GM12875 (cell line): ENCODE results near the gene NBR1.
A peak's percentile ranks its signal among the peaks of the same experiment; 100 is the strongest.
"Not testable (repeated sequence)": the region's sequence is repeated elsewhere in the genome, so short reads cannot be mapped to it uniquely, and the experiment has no call there.

Source experiments
- H3K4me3 ChIP-seq: one replicate; pipeline ENCODE4 v1.5.1; 2011; ENCODE audit warnings: low read depth, low read length, control low read depth
- CTCF ChIP-seq: IDR thresholded peaks from 2 replicates; pipeline ENCODE4 v1.5.1; 2011; ENCODE audit warnings: low read depth, mild to moderate bottlenecking, control low read depth, inconsistent platforms, low read length, moderate library complexity, borderline replicate concordance; ENCODE audit not compliant: insufficient read depth

NBR1 gene

GRCh38 chr17:43143201-43143600 lies 27.8 kb upstream of the NBR1 start:
- no peak for TF ChIP-seq CTCF
- H3K4me3 ChIP-seq, result no peak overlapping the region

GRCh38 chr17:43146649-43147048 lies 24.4 kb upstream of the NBR1 start:
- H3K4me3 ChIP-seq, result no peak overlapping the region
- no peak for TF ChIP-seq CTCF

GRCh38 chr17:43151880-43152456 lies 19.0 kb upstream of the NBR1 start:
- no peak overlapping the region for H3K4me3 ChIP-seq

GRCh38 chr17:43153197-43153835 lies 17.7 kb upstream of the NBR1 start:
- H3K4me3 ChIP-seq, result not testable (repeated sequence)

More at GRCh38 chr17:43151880-43152456, 19.0 kb upstream of the NBR1 start:
- TF ChIP-seq CTCF, result no peak

GRCh38 chr17:43155666-43156065 lies 15.3 kb upstream of the NBR1 start:
- H3K4me3 ChIP-seq, result no peak overlapping the region
- TF ChIP-seq CTCF, result no peak

GRCh38 chr17:43159232-43159631 lies 11.8 kb upstream of the NBR1 start:
- H3K4me3 ChIP-seq, result not testable (repeated sequence)

DNA sequence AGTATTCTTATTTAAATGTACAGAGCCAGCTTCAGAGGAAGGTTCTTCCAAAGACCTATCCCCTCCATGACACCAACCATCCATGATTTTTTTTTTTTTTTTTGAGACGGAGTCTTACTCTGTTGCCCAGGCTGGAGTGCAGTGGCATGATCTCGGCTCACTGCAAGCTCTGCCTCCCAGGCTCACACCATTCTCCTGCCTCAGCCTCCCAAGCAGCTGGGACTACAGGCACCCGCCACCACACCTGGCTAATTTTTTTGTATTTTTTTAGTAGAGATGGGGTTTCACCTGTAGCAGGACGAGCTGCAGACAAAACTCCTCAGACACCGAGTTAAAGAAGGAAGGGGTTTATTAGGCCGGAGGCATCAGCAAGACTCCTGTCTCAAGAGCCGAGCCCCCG lies 11.1 kb upstream of the NBR1 start:
- H3K4me3 ChIP-seq, result not testable (repeated sequence)

GRCh38 chr17:43165971-43166370 lies 5.0 kb upstream of the NBR1 start:
- not testable (repeated sequence) for H3K4me3 ChIP-seq

GRCh38 chr17:43169561-43170139 lies 1.4 kb upstream of the NBR1 start:
- no peak for TF ChIP-seq CTCF
- peak overlapping the region; percentile 90 for H3K4me3 ChIP-seq
